Measurements from ENCODE around the gene QKI.

DNA sequence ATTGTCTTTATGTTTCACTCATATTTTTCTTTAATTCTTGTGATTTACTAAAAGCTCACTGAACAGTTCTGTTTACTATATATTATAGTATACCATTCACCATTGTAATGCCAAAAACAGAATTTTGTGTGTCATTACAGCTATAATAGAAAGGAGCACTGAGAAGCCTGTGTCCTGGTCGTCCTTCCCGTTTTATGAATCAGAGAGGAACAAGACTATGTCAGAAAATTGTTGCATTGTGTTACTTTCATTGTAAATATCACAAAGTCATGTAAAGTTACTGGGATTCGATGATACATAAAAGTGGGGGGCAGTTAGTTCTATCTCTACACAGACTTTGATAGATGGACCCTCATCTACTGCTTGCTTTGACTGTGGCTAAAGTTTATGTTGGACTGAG, 145.1 kb downstream of the QKI start:
- TF ChIP-seq JUND (IDR thresholded peaks at IDR 0.05; ENCODE audit: low read depth, low read length) = no peak
- no peak for TF ChIP-seq HDAC2 (IDR thresholded peaks at IDR 0.05)
- no peak for TF ChIP-seq NRF1 (conservative IDR thresholded peaks at IDR 0.05; ENCODE audit: low read depth, low read length)
- TF ChIP-seq, protein P1, sequence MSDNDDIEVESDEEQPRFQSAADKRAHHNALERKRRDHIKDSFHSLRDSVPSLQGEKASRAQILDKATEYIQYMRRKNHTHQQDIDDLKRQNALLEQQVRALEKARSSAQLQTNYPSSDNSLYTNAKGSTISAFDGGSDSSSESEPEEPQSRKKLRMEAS (IDR thresholded peaks at IDR 0.05; ENCODE audit: low read depth, low read length) = no peak
- TF ChIP-seq MXI1 (IDR thresholded peaks at IDR 0.05; ENCODE audit: low read depth, low read length) = no peak
- TF ChIP-seq, protein P2, sequence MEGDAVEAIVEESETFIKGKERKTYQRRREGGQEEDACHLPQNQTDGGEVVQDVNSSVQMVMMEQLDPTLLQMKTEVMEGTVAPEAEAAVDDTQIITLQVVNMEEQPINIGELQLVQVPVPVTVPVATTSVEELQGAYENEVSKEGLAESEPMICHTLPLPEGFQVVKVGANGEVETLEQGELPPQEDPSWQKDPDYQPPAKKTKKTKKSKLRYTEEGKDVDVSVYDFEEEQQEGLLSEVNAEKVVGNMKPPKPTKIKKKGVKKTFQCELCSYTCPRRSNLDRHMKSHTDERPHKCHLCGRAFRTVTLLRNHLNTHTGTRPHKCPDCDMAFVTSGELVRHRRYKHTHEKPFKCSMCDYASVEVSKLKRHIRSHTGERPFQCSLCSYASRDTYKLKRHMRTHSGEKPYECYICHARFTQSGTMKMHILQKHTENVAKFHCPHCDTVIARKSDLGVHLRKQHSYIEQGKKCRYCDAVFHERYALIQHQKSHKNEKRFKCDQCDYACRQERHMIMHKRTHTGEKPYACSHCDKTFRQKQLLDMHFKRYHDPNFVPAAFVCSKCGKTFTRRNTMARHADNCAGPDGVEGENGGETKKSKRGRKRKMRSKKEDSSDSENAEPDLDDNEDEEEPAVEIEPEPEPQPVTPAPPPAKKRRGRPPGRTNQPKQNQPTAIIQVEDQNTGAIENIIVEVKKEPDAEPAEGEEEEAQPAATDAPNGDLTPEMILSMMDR (IDR thresholded peaks at IDR 0.05 in 2 of 3, conservative IDR thresholded peaks at IDR 0.05 in 1 of 3; ENCODE audit: control insufficient read depth in 2 of 3, extremely low read depth in 1 of 3, insufficient read depth in 1 of 3, low read depth in 3 of 3, low read length in 3 of 3) = no peak
- TF ChIP-seq, protein P3, sequence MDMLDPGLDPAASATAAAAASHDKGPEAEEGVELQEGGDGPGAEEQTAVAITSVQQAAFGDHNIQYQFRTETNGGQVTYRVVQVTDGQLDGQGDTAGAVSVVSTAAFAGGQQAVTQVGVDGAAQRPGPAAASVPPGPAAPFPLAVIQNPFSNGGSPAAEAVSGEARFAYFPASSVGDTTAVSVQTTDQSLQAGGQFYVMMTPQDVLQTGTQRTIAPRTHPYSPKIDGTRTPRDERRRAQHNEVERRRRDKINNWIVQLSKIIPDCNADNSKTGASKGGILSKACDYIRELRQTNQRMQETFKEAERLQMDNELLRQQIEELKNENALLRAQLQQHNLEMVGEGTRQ (IDR thresholded peaks at IDR 0.05; ENCODE audit: borderline replicate concordance, low read depth, low read length) = no peak
- TF ChIP-seq SMC3 (IDR thresholded peaks at IDR 0.05; ENCODE audit: borderline replicate concordance, low read length) = no peak
- TF ChIP-seq NFYA (IDR thresholded peaks at IDR 0.05; ENCODE audit: borderline replicate concordance, low read depth, low read length) = no peak
- no peak for TF ChIP-seq CREB1 (IDR thresholded peaks at IDR 0.05; ENCODE audit: low read depth)
- no peak for TF ChIP-seq EGR1 (IDR thresholded peaks at IDR 0.05; ENCODE audit: borderline replicate concordance in 1 of 2, low read depth in 2 of 2, low read length in 2 of 2)
- no peak for TF ChIP-seq NFXL1 (IDR thresholded peaks at IDR 0.05; ENCODE audit: borderline replicate concordance)
